HCT116 (cell line): Measurements from ENCODE around the gene B3GALNT2. TPM values are rescaled to one million over a fixed set of nuclear protein-coding genes. Genes with fewer than 3 reads are reported as not detected.

Experiments used
- ATAC-seq: fragments of 200-7000 bp; cut with Tn5 transposase; 2 replicates; pipeline ENCODE4 v1.9.1; 2020; ENCODE audit warnings: mild to moderate bottlenecking, moderate library complexity
- BruUV-seq: library from RNA; stranded (reverse); fragments of 400-500 nt; replicated peaks from 2 replicates; lab custom pipeline; 2021; lab: Mats Ljungman, UMichigan
- CTCF ChIA-PET: fragments of 300-600 bp; sonication (Branson Sonifier 250); formaldehyde crosslinking; loops from one replicate; lab custom pipeline; 2021; ENCODE audit warnings: antibody characterized with exemption; lab: Charles Lee
- POLR2A ChIA-PET: fragments of 300-600, 350-600 bp; sonication (Branson Sonifier 250); formaldehyde crosslinking; loops from one replicate; lab custom pipeline; 2021; ENCODE audit warnings: antibody characterized with exemption; lab: Charles Lee
- RAD21 ChIA-PET, 2 experiments: fragments of 300-600 bp; sonication (Branson Sonifier 250); formaldehyde crosslinking; loops; one replicate each; lab custom pipeline; 2023; ENCODE audit warnings: low total read pairs in 2 of 2; ENCODE audit not compliant: uncharacterized antibody in 2 of 2, unreplicated experiment in 2 of 2, low non-redundant PET in 1 of 2; lab: Charles Lee
- DNase-seq: peaks from one replicate; pipeline ENCODE4 v3.0.0-alpha.2; 2010; ENCODE audit warnings: low read depth, low spot score
- H2AFZ ChIP-seq: fragments of 200-600 bp; shearing (Covaris generic), sonication (generic); 2 replicates; pipeline ENCODE4 v1.6.1; 2017; ENCODE audit warnings: low read depth, mixed run types, mixed read lengths, antibody characterized with exemption, low read length; ENCODE audit not compliant: poor library complexity, severe bottlenecking
- H3K27ac ChIP-seq: 2 replicates; pipeline ENCODE4 v1.5.1; 2012; ENCODE audit warnings: low read depth, low read length
- H3K27me3 ChIP-seq: fragments of 200-600 bp; sonication (generic); 2 replicates; pipeline ENCODE4 v1.6.1; 2016; ENCODE audit warnings: mixed run types, low read length, mixed read lengths; ENCODE audit not compliant: insufficient read depth
- H3K36me3 ChIP-seq, 2 experiments: fragments of 200-500 bp in 1 of 2; fragments of 200-600 bp in 1 of 2; sonication (Bioruptor generic) in 1 of 2; sonication (generic) in 1 of 2; 2 replicates each; pipeline versions ENCODE4 v1.5.1 to v1.6.1; 2014 to 2016; ENCODE audit warnings: low read length in 2 of 2, inconsistent platforms in 1 of 2, mixed read lengths in 1 of 2, mixed run types in 1 of 2; ENCODE audit not compliant: insufficient read depth in 2 of 2, control insufficient read depth in 1 of 2
- H3K4me1 ChIP-seq, 2 experiments: fragments of 200-600 bp in 1 of 2; sonication (generic) in 1 of 2; 2 replicates each; pipeline versions ENCODE4 v1.5.1 to v1.6.1; 2012 to 2017; ENCODE audit warnings: low read length in 2 of 2, inconsistent platforms in 1 of 2, mild to moderate bottlenecking in 1 of 2, mixed read lengths in 1 of 2, mixed run types in 1 of 2, moderate library complexity in 1 of 2; ENCODE audit not compliant: insufficient read depth in 2 of 2, control insufficient read depth in 1 of 2
- H3K4me2 ChIP-seq: fragments of 200-600 bp; sonication (generic); 2 replicates; pipeline ENCODE4 v1.6.1; 2017; ENCODE audit warnings: mixed run types, low read length, mixed read lengths
- H3K4me3 ChIP-seq, 2 experiments: fragments of 200-600 bp in 1 of 2; sonication (generic) in 1 of 2; replicated peaks in 1 of 2; 2 replicates each; pipeline ENCODE4 v1.5.1; 2011 to 2016; ENCODE audit warnings: low read length in 2 of 2, control low read depth in 1 of 2, low read depth in 1 of 2, mild to moderate bottlenecking in 1 of 2, mixed read lengths in 1 of 2, mixed run types in 1 of 2
- H3K79me2 ChIP-seq: fragments of 200-600 bp; sonication (generic); 2 replicates; pipeline ENCODE4 v1.6.1; 2017; ENCODE audit warnings: mild to moderate bottlenecking, mixed run types, low read length, moderate library complexity, mixed read lengths; ENCODE audit not compliant: insufficient read depth
- H3K9ac ChIP-seq: fragments of 200-600 bp; sonication (generic); 2 replicates; pipeline ENCODE4 v1.6.1; 2016; ENCODE audit warnings: low read length, mixed read lengths
- H3K9me2 ChIP-seq: fragments of 200-600 bp; sonication (generic), shearing (Covaris generic); 2 replicates; pipeline ENCODE4 v1.6.1; 2017; ENCODE audit warnings: mixed run types, mild to moderate bottlenecking, moderate library complexity; ENCODE audit not compliant: insufficient read depth
- H3K9me3 ChIP-seq, 2 experiments: fragments of 200-500 bp in 1 of 2; fragments of 200-600 bp in 1 of 2; sonication (Bioruptor generic) in 1 of 2; sonication (generic) in 1 of 2; 2 replicates each; pipeline ENCODE4 v1.6.1; 2014 to 2017; ENCODE audit warnings: low read length in 2 of 2, mixed read lengths in 2 of 2, inconsistent platforms in 1 of 2, low read depth in 1 of 2, mild to moderate bottlenecking in 1 of 2, mixed run types in 1 of 2, moderate library complexity in 1 of 2; ENCODE audit not compliant: control insufficient read depth in 1 of 2, insufficient read depth in 1 of 2
- H4K20me1 ChIP-seq: fragments of 200-600 bp; sonication (generic), shearing (Covaris generic); 2 replicates; pipeline ENCODE4 v1.6.1; 2017; ENCODE audit warnings: mixed run types, mild to moderate bottlenecking, moderate library complexity; ENCODE audit not compliant: insufficient read depth
- CBX3 ChIP-seq: IDR thresholded peaks from 2 replicates; pipeline ENCODE4 v1.6.1; 2012; ENCODE audit warnings: low read depth
- CEBPB ChIP-seq: IDR thresholded peaks from 2 replicates; pipeline ENCODE4 v1.6.1; 2012; ENCODE audit warnings: low read depth
- CTCF ChIP-seq, 3 experiments: fragments of 200-600 bp in 1 of 3; sonication (generic) in 1 of 3; IDR thresholded peaks in 2 of 3; conservative IDR thresholded peaks in 1 of 3; 2 replicates each; pipeline ENCODE4 v1.5.1; 2012 to 2017; ENCODE audit warnings: low read depth in 2 of 3, low read length in 2 of 3, antibody characterized with exemption in 1 of 3, borderline replicate concordance in 1 of 3, control low read depth in 1 of 3, mild to moderate bottlenecking in 1 of 3, mixed read lengths in 1 of 3, mixed run types in 1 of 3, moderate library complexity in 1 of 3; ENCODE audit not compliant: insufficient read depth in 1 of 3
- EGR1 ChIP-seq: IDR thresholded peaks from 2 replicates; pipeline ENCODE4 v1.6.1; 2012; ENCODE audit warnings: low read depth
- EZH2 ChIP-seq: fragments of 200-600 bp; sonication (generic); IDR thresholded peaks from 2 replicates; pipeline ENCODE4 v1.6.1; 2017; ENCODE audit warnings: antibody characterized with exemption, mixed run types
- EZH2phosphoT487 ChIP-seq: fragments of 200-600 bp; IDR thresholded peaks from 2 replicates; pipeline ENCODE4 v1.6.1; 2018; ENCODE audit warnings: antibody characterized with exemption, borderline replicate concordance
- FOSL1 ChIP-seq: IDR thresholded peaks from 2 replicates; pipeline ENCODE4 v1.6.1; 2012; ENCODE audit warnings: low read depth
- JUND ChIP-seq: IDR thresholded peaks from 2 replicates; pipeline ENCODE4 v1.6.1; 2012
- POLR2AphosphoS5 ChIP-seq: IDR thresholded peaks from 2 replicates; pipeline ENCODE4 v1.6.1; 2011; ENCODE audit warnings: mild to moderate bottlenecking, low read depth, low read length, moderate library complexity
- RAD21 ChIP-seq: IDR thresholded peaks from 2 replicates; pipeline ENCODE4 v1.6.1; 2012; ENCODE audit warnings: low read depth, mild to moderate bottlenecking
- SP1 ChIP-seq: IDR thresholded peaks from 2 replicates; pipeline ENCODE4 v1.6.1; 2012; ENCODE audit warnings: low read depth
- SRF ChIP-seq: IDR thresholded peaks from 2 replicates; pipeline ENCODE4 v1.6.1; 2012; ENCODE audit warnings: low read depth
- YY1 ChIP-seq: IDR thresholded peaks from 2 replicates; pipeline ENCODE4 v1.6.1; 2011; ENCODE audit warnings: low read length, low read depth, moderate library complexity, mild to moderate bottlenecking; ENCODE audit not compliant: insufficient replicate concordance; ENCODE audit errors: extremely low read depth
- ZFX ChIP-seq: fragments of 450-650 bp; IDR thresholded peaks from 2 replicates; pipeline ENCODE4 v1.6.1; 2017
- intact Hi-C: fragments of 100-400 bp; cut with micrococcal nuclease; formaldehyde crosslinking; loops from 2 replicates; pipeline ENCODE4 v1.10.0; 2022
- total RNA-seq: library from RNA; stranded (reverse); gene quantifications from one replicate; pipeline ENCODE4 v1.2.1, GENCODE V29; 2021; ENCODE audit not compliant: unreplicated experiment
- TF ChIP-seq, protein P1 (sequence below): IDR thresholded peaks from 2 replicates; pipeline ENCODE4 v1.6.1; 2012
- TF ChIP-seq, protein P2 (sequence below): IDR thresholded peaks from 2 replicates; pipeline ENCODE4 v1.6.1; 2012; ENCODE audit warnings: low read depth

B3GALNT2 gene
- total RNA-seq, 1 experiment from 2014 or later, result 36.8 TPM

DNA sequence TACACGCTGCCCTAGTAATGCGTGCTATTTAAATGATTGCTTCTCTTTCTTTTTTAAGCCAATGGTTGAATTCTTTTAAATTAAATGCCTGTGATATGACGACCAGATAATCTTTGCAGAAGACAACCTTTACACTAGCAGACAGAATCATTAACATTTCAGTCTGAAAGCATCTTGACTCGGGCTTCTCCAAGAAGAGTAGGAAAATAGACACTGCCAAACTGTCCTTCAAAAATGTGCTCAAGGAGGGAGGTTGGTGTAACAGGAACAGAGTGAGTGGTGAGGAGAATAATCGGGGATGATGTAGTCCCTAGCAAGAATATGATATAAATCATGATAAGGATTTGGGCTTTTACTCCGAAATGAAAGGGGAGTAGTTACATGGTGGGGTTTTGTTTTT is 6.6 kb upstream of the B3GALNT2 start:
- Histone ChIP-seq H3K4me3 (no peak overlapping the region), H2AFZ (no peak overlapping the region), H3K4me1 (peaks cover 7% of the 10 kb centered on the region in 2 experiments; a peak in 3 of 4 replicates), H3K9ac (no peak overlapping the region), H3K9me3 (no peaks in the 10 kb centered on the region), H3K9me2 (no peaks in the 10 kb centered on the region), H3K27me3 (no peaks in the 10 kb centered on the region), H3K79me2 (no peaks in the 10 kb centered on the region), H3K27ac (no peak overlapping the region), H3K4me2 (no peak overlapping the region), H3K36me3 (no peaks in the 10 kb centered on the region), H4K20me1 (no peaks in the 10 kb centered on the region)
- intact Hi-C loops, result loop anchor here (5.0 kb wide), 1 partner anchor 91 kb away; no protein-coding TSS in a partner anchor
- CTCF ChIA-PET, result interaction anchor here (0.8 kb wide), 1 partner anchor 220 kb away, joined by 3 read pairs; no protein-coding TSS in a partner anchor
- ATAC-seq (no peak), DNase-seq (no peak)
- POLR2A ChIA-PET, result no interaction called here
- RAD21 ChIA-PET, result no interaction called here
- no peak for TF ChIP-seq FOSL1
- no peak for TF ChIP-seq RAD21
- TF ChIP-seq YY1, result no peak
- TF ChIP-seq SP1, result no peak
- TF ChIP-seq JUND, result no peak
- TF ChIP-seq EGR1, result no peak
- TF ChIP-seq CTCF (IDR thresholded peaks at IDR 0.05 in 2 of 3, conservative IDR thresholded peaks at IDR 0.05 in 1 of 3; ENCODE audit: borderline replicate concordance in 1 of 3, insufficient read depth in 1 of 3, low read depth in 2 of 3, low read length in 2 of 3), result no peak
- BruUV-seq, result no TSS peak

DNA sequence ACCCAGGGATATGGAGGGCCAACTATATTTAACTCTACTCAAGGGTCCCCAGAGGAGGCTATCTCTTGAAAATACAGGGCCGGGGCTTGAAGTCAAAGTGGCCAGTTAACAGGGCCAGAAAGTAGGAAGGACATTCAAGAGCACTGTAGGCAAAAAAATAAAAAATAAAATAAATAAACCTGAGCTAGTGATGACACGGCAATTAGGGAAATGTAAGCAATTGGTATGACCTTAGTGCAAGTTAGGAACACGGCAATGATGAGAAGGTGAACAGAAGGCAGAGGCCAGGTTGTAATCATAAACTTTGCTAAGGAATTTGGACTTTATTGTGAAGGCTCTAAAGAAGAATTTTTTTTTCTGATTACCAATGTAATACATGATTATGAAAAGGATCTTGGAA is 3.4 kb upstream of the B3GALNT2 start:
- Histone ChIP-seq H3K4me2 (no peak overlapping the region), H3K79me2 (peaks cover 11% of the 10 kb centered on the region), H3K27ac (no peak overlapping the region), H3K36me3 (no peaks in the 10 kb centered on the region), H3K4me3 (no peak overlapping the region), H3K9me2 (no peaks in the 10 kb centered on the region), H3K4me1 (peaks cover 9 to 15% of the 10 kb centered on the region in 2 experiments; a peak in 3 of 4 replicates), H4K20me1 (no peaks in the 10 kb centered on the region), H3K9ac (no peak overlapping the region), H3K27me3 (no peaks in the 10 kb centered on the region), H3K9me3 (no peaks in the 10 kb centered on the region), H2AFZ (no peak overlapping the region)
- DNase-seq, result no peak
- RAD21 ChIA-PET, result no interaction called here
- POLR2A ChIA-PET, result no interaction called here
- CTCF ChIA-PET, result no interaction called here
- intact Hi-C loops, result no loop called here
- no peak for ATAC-seq
- no TSS peak for BruUV-seq
- TF ChIP-seq, protein P1, sequence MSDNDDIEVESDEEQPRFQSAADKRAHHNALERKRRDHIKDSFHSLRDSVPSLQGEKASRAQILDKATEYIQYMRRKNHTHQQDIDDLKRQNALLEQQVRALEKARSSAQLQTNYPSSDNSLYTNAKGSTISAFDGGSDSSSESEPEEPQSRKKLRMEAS, result no peak
- TF ChIP-seq EZH2phosphoT487 (no peak), SP1 (no peak), CBX3 (no peak), EGR1 (no peak), CEBPB (no peak), EZH2 (no peak), SRF (no peak), POLR2AphosphoS5 (no peak), ZFX (no peak), JUND (no peak)
- TF ChIP-seq, protein P2, sequence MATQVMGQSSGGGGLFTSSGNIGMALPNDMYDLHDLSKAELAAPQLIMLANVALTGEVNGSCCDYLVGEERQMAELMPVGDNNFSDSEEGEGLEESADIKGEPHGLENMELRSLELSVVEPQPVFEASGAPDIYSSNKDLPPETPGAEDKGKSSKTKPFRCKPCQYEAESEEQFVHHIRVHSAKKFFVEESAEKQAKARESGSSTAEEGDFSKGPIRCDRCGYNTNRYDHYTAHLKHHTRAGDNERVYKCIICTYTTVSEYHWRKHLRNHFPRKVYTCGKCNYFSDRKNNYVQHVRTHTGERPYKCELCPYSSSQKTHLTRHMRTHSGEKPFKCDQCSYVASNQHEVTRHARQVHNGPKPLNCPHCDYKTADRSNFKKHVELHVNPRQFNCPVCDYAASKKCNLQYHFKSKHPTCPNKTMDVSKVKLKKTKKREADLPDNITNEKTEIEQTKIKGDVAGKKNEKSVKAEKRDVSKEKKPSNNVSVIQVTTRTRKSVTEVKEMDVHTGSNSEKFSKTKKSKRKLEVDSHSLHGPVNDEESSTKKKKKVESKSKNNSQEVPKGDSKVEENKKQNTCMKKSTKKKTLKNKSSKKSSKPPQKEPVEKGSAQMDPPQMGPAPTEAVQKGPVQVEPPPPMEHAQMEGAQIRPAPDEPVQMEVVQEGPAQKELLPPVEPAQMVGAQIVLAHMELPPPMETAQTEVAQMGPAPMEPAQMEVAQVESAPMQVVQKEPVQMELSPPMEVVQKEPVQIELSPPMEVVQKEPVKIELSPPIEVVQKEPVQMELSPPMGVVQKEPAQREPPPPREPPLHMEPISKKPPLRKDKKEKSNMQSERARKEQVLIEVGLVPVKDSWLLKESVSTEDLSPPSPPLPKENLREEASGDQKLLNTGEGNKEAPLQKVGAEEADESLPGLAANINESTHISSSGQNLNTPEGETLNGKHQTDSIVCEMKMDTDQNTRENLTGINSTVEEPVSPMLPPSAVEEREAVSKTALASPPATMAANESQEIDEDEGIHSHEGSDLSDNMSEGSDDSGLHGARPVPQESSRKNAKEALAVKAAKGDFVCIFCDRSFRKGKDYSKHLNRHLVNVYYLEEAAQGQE, result no peak
